CD4-positive, alpha-beta T cell treated with Interleukin-6 for 4 hours (primary cell): ENCODE measurements around the gene PAGR1.
A peak's percentile ranks its signal among the peaks of the same experiment; 100 is the strongest.
"Not testable (repeated sequence)": the region's sequence is repeated elsewhere in the genome, so short reads cannot be mapped to it uniquely, and the experiment has no call there.

Experiments
- DNase-seq: peaks from one replicate; pipeline ENCODE4 v3.0.0-alpha.2; 2020; ENCODE audit warnings: mixed read lengths

PAGR1 gene

GRCh38 chr16:29841631-29842030 lies 25.7 kb downstream of the PAGR1 start:
- DNase-seq: no peak

GRCh38 chr16:29842732-29843346 lies 26.9 kb downstream of the PAGR1 start:
- DNase-seq: no peak

DNA sequence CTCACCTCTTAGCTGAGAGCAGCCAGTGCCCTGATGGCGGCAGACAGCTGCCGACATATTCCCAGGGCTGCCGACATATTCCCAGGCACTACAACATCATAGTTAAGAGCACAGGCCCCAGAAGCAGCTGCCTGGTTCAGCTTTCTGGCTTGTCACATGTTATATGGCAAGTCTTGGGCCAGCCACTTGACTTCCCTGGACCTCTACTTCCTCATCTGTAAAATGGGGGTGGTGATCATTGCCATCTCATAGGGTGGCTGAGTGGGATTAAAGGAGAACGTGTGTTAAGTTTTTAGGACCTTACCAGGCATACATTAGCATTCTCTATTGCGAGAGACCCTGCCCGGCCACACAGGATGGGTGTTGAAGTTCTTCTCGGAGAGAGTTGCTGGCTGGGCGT lies 28.0 kb downstream of the PAGR1 start:
- no peak for DNase-seq

GRCh38 chr16:29844575-29845331 lies 28.8 kb downstream of the PAGR1 start:
- no peak for DNase-seq

DNA sequence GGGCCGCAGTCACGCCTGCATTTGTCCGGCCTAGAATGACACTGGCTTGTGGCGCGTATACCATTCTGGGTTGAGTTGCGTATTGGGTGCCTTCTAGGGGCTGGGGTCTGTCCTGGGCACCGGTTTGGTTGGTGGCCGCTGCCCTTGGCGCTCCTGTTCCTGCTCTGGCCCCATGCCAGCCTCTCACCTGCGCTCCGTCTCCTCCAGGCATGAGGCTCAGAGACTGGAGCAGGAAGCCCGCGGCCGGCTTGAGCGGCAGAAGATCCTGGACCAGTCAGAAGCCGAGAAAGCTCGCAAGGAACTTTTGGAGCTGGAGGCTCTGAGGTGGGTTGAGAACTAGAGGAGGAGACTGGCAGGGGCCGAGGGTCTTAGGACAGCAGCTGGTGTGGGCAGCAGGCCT lies 29.7 kb downstream of the PAGR1 start:
- no peak for DNase-seq

- peak; percentile 91 for DNase-seq
Measured at GRCh38 chr16:29848420-29849297, 32.7 kb downstream of the PAGR1 start.

GRCh38 chr16:29849505-29849904 lies 33.6 kb downstream of the PAGR1 start:
- no peak for DNase-seq

- DNase-seq: no peak
Measured at GRCh38 chr16:29850998-29851397, 35.0 kb downstream of the PAGR1 start.

- DNase-seq: no peak
Measured at GRCh38 chr16:29852654-29853053, 36.7 kb downstream of the PAGR1 start.

DNA sequence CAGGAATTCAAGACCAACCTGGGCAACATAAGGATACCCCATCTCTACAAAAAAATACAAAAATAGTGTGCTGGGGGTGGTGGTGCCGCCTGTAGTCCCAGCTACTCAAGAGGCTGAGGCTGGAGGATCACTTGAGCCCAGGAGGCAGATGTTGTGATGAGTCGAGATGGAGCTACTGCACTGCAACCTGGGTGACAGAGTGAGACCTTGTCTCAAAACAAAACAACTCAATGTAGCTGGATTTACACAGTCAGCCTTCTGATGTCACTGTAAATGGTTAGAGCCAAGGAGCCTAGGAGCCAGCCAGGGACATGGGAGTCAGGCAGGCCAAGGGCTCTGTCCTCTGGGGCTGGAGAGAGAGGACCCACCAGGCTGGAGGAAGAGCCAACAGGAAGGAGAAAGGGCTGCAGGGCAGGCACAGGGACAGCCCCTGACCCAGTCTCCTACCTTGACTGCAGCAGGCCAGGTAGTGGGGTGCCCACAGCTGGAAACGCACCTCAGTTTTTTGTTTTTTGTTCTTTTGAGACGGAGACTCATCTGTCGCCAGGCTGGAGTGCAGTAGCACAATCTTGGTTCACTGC lies 38.7 kb downstream of the PAGR1 start:
- DNase-seq: no peak

DNA sequence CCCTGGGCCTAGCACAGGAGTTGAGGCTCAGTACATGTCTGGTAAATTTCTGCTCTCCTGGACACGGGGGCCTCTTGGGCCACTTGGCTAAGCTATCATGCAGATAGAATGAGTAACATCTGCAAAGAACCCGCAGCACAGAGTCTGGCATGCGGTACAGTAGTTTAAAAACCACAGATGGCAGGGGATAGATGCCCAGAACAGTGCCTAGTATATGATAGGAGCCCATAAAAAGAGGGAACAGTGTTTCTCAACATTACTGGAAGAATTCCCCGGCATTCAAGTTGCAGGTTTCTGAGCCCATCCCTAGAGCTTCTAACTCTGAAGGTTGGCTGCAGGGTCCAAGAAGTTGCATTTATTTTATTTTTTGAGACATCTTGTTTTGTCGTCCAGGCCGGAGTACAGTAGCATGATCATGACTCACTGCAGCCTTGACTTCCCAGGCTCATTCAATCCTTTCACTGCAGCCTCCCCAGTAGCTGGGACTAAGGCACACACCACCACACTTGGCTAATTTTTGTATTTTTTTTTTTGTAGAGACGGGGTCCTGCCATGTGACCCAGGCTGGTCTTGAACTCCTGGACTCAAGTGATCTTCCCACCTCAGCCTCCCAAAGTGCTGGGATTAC lies 41.3 kb downstream of the PAGR1 start:
- no peak for DNase-seq

- no peak for DNase-seq
Measured at GRCh38 chr16:29858149-29858849, 42.3 kb downstream of the PAGR1 start.

DNA sequence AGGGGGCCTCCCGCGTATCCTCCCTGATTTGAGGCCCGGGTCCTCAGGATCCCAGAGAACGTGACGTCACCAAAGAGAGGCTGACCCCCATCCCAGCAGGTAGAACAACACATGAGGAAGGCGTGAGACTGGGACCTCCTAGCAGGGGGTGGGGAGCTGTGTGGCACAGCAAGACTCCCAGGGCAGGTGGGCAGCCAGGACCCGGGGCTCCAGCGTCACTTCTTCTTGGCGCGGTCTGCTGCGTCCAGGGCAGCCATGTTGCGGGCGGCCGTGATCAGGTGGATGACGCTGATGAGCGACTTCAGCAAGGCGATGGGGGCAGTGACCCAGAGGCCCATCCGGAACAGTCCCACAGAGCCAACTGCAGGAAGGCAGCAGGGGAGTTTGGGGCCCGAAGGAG lies 43.0 kb downstream of the PAGR1 start:
- DNase-seq: no peak

DNA sequence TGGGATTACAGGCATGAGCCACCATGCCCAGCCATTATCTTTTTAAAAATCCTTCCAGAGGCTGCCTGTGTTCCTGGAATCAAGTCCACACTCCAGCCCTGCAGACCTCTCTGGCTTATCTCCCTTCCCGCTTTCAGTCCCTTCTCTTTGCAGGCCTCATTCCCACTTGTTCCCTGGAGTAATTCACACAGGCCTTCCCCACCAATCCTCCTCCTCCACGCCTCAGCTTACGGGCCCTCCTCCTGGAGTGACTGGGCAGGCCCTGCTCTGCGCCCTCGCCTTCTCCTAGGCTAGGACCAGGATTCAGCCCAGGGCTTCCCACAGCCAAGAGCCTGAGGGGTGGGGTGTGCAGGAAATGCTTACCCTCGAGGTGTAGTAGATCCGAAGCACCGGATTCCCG lies 44.3 kb downstream of the PAGR1 start:
- DNase-seq: no peak

GRCh38 chr16:29862383-29862883 lies 46.5 kb downstream of the PAGR1 start:
- no peak for DNase-seq

- peak; percentile 95 for DNase-seq
Measured at GRCh38 chr16:29862884-29863668, 47.1 kb downstream of the PAGR1 start, which contains the start of gene CDIPT. Gene CDIPT (minus strand): TSS chr16:29863226. CDS start chr16:29862857, 369 bp downstream.

DNA sequence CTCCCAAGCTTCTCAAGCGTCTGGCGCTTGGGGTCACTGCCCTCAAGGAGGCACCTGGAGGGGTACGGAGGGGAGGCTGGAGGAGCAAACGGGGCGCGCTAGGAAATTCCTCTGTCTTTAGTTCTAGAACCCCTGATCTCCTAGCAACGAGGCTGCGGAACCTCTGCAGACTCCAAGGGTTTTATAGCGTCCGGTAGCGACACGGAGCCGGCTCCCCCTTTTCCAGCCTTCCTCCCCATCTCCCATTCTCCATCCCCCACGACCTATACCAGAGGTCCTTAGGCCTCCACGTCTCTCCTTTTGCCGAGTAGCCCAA lies 47.7 kb downstream of the PAGR1 start:
- DNase-seq: no peak

GRCh38 chr16:29864205-29864604 lies 48.3 kb downstream of the PAGR1 start:
- DNase-seq: no peak

GRCh38 chr16:29868396-29869009 lies 52.6 kb downstream of the PAGR1 start:
- no peak for DNase-seq

- DNase-seq: not testable (repeated sequence)
Measured at GRCh38 chr16:29869067-29869466, 53.1 kb downstream of the PAGR1 start.
